Stimulated activated CD8-positive, alpha-beta memory T cell treated with anti-CD3 and anti-CD28 coated beads, Interleukin-4, amount 100 ng/mL, for 48 hours (primary cell): ENCODE results near the gene IRAK4.

Source experiments
- DNase-seq: peaks from one replicate; pipeline ENCODE4 v3.0.0-alpha.2; 2020

IRAK4 gene

DNA sequence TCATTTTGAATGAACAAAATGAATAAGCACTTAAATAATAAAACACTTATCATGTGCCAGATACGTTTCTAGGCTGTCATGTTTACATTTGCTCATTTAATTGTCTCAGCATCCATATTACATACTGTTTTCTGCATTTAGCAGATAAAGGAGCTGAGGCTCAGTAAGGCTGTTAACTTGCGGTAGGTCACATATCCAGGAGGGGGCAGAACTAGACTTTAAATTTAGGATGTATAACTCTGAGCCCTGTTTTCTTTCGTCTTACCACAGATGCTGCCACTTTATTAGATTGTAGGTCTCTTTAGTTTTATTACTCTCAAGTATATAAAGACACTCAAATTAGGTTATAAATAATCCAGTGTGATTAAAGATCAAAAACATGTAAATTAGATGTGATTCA is 17.7 kb downstream of the IRAK4 start:
- no peak for DNase-seq

GRCh38 chr12:43786899-43787693 is 28.3 kb downstream of the IRAK4 start:
- no peak for DNase-seq

- no peak for DNase-seq
These were observed 31.2 kb downstream of the IRAK4 start for GRCh38 chr12:43789941-43790340.

GRCh38 chr12:43795716-43796280 is 37.0 kb downstream of the IRAK4 start:
- DNase-seq = no peak

- no peak for DNase-seq
These were observed 38.9 kb downstream of the IRAK4 start for GRCh38 chr12:43797561-43798217.

GRCh38 chr12:43805149-43805859 is 46.6 kb downstream of the IRAK4 start:
- no peak for DNase-seq

DNA sequence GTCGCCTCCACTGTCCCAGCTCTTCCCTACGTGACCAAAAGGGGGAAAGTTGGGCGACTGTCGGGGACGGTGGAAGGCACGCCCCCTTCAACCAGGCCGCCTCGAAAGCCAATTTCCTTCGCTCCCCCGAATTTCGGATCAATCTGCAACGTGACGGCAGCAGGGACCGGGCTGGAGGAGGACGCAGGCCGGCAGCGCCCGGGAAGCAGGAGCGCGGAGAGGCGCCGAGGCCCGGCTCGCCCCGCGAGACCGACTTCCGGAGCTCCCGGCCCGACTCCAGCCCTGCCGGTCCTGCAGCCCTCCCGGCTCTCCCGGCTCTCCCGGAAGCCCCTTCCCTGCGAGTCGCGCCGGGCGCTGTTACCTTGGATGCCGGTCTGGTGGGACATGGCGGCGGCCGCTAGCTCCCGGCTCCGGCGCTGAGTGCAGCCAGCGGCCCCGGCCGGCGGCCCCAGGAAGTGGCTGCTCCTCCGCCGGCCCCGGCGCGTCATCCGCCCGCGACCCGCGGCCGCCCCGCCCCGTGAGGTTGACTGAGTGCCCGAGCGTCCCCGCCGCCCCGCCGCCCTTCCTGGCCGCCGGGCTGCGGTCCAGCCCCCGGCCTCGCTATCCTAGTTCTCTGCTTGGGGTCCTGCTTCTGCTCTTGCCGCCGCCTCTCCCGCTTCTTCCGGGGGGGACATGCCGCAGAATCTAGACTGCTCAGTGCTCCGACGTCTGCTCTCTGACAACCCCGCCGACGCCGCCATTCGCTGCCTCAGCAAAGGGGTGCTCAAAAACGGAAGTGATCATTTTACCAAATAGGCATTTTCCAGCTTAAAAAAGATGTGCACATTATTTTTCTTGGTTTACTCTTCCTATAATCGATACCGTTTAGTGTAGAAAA is 47.3 kb downstream of the IRAK4 start, which contains the start of gene TWF1:
TSS of gene TWF1 (minus strand) at position 458 of the 877 bp plus-strand sequence. CDS start at position 386, 72 bp downstream.
- peak; percentile 92 for DNase-seq

- no peak for DNase-seq
These were observed 48.0 kb downstream of the IRAK4 start for GRCh38 chr12:43806737-43807072.

- no peak for DNase-seq
These were observed 48.6 kb downstream of the IRAK4 start for GRCh38 chr12:43807386-43807785.

DNA sequence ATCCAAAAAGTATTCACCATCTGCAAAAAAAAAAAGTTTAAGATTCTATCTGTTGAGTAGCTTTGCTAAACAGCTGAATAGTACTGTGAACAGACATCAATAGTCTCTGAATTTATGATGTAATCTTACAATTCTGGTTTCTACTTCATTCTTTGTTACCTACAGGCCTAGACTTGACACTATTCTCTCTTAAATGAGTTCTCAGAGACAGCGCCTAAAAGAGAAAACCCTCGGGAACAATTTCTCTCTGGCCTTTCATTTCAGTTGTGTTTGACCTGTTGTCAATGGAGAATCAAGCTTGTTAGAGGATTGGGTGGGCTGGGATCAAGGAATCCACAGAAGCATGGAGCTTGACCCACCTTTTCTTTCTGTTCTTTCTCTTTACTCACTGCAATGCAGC is 53.3 kb downstream of the IRAK4 start:
- no peak for DNase-seq

DNA sequence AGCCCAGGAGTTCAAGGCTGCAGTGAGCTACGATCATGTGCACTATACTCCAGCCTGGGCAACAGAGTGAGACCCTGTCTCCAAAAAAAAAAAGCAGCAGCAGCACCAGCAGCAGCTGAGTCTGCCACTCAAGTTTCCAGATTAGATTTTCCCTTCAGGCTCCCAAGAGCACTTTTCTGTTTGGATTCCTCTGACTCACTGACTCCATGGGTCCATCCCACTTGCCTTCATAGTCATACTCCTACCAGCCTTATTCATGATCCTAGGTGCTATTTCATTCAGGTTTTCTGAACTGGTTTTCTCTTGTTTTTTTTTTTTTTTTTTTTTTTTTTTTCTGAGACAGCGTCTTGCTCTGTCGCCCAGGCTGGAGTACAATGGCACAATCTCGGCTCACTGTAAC is 54.2 kb downstream of the IRAK4 start:
- no peak for DNase-seq

DNA sequence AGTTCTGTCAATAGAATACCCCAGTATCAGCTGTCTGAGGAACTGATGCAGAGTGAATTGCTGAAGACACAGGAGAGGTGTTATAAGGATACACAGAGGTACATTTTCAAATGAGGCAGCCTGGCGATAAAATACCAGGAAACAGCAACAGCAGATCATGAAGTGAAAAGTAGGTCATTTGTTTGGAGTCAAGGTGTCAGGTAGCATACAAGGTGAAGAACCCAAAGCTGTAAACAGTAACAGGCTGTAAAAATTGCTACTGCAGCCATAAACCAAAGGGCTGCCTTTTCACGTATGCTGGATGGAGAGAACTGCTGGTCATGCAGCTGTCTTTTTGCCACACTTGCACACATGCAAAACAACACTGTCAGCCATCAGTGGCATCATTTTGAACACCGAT is 56.7 kb downstream of the IRAK4 start:
- no peak for DNase-seq

GRCh38 chr12:43816168-43816567 is 57.4 kb downstream of the IRAK4 start:
- DNase-seq = no peak

GRCh38 chr12:43824207-43824775 is 65.5 kb downstream of the IRAK4 start:
- DNase-seq = no peak

DNA sequence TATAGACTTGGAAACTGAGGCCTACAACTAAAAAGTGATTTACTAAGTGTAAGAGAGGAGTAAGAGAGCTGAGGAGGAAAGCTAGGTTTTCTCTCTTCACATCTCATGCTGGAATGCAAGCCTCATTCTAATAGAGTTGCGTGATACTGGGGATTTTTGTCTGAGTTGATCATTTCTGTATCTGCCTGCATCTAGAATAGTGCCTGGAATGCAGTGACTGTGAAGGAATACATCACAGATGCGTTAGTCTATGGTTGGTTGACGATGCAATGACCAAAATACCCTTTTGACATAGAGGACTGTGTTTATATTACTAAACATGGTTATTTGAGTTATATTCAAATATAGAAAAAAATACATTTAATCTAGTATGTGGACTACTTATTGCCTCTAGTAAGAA is 67.9 kb downstream of the IRAK4 start:
- no peak for DNase-seq

GRCh38 chr12:43827093-43827492 is 68.3 kb downstream of the IRAK4 start:
- no peak for DNase-seq

GRCh38 chr12:43832463-43833168 is 73.9 kb downstream of the IRAK4 start:
- DNase-seq = no peak

DNA sequence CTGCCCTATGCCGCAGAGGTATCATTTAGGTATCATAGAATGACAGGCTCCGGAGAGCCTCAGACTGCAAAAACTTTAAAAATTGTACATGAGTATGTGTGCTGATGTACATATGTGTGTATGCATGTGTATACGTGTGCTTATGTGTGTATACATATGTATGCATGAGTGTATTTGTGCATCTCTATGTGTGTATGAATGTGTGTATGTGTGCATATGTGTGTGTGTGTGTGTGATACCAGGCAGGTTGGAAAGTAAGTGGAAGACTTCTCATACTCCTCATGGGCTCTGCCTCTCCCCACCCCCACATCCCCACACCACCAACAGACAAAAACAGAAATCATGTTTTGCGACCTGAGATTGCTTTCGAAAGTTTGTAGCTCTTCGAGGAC is 76.5 kb downstream of the IRAK4 start:
- DNase-seq = no peak

GRCh38 chr12:43835656-43836474 is 77.1 kb downstream of the IRAK4 start, which contains the start of gene TMEM117:
Gene TMEM117 (plus strand): TSS chr12:43836081.
- peak; percentile 72 for DNase-seq

- DNase-seq = no peak
These were observed 77.8 kb downstream of the IRAK4 start for GRCh38 chr12:43836475-43836989.
